GM18868 (cell line): ENCODE data around the gene PRICKLE2.

Experiments
- ATAC-seq: cut with Tn5 transposase; IDR thresholded peaks from one replicate; pipeline ENCODE4 v1.9.1; 2021; ENCODE audit warnings: mild to moderate bottlenecking, moderate library complexity; ENCODE audit not compliant: unreplicated experiment

The PRICKLE2 gene

GRCh38 chr3:64251019-64251418 lies 25.8 kb upstream of the PRICKLE2 start:
- no peak for ATAC-seq

DNA sequence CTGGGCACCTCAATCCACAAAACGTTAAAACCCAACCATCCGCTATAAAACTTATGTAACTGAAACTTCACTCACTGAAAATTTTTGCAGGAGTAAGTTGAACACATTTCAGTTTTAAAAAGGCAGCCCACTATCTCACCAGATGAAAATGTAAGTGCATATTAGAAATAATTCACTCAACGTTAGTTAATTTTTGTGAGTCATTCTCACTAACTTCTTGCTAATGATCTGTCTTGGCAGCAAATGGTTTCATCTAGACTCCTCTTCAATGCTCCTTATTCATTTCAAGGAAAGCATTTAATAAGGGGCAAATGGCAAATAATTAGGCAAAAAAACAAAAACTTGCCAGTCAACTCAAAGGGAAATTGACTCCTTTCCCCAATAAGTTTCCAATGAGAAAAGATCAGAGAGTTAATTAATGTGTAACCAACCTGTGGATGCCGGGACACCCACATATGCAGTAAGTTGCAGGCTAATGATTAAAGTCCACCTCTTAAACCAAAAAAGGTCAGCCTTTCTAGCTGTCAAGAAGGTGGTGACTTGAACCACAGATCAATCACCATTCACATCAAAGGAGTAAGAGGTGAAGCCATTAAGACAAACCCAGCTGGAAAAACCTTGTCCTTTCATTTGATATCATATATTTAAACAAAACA lies 22.9 kb upstream of the PRICKLE2 start:
- no peak for ATAC-seq

- ATAC-seq: peak; percentile 82
Measured at GRCh38 chr3:64244011-64244942, 19.0 kb upstream of the PRICKLE2 start.

GRCh38 chr3:64242435-64242834 lies 17.2 kb upstream of the PRICKLE2 start:
- ATAC-seq: no peak

GRCh38 chr3:64240959-64241358 lies 15.7 kb upstream of the PRICKLE2 start:
- ATAC-seq: no peak

GRCh38 chr3:64240396-64240795 lies 15.1 kb upstream of the PRICKLE2 start:
- ATAC-seq: no peak

GRCh38 chr3:64239841-64240240 lies 14.6 kb upstream of the PRICKLE2 start:
- ATAC-seq: no peak

GRCh38 chr3:64238971-64239667 lies 13.9 kb upstream of the PRICKLE2 start:
- no peak for ATAC-seq

GRCh38 chr3:64237083-64237482 lies 11.8 kb upstream of the PRICKLE2 start:
- ATAC-seq: no peak

DNA sequence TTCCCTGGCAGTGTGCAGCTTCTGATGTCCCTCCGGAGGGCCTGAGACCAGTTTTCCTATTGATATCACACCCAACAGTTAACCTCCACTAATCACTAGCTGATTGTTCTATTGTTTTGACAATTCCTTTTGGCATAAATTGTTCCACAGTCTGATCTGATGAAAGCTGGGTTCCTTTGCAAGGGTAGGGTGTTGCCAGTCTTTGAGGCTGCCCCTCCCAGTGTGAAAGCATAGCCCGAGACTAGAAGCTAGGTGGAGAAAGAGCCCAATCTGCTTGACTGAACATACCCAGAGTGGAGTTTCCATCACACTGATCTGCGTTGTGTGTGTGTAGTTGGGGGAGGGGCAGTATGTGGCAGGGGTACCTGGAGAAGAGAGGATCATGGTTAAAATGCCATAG lies 10.3 kb upstream of the PRICKLE2 start:
- ATAC-seq: no peak

- ATAC-seq: no peak
Measured at GRCh38 chr3:64234571-64234970, 9.3 kb upstream of the PRICKLE2 start.

DNA sequence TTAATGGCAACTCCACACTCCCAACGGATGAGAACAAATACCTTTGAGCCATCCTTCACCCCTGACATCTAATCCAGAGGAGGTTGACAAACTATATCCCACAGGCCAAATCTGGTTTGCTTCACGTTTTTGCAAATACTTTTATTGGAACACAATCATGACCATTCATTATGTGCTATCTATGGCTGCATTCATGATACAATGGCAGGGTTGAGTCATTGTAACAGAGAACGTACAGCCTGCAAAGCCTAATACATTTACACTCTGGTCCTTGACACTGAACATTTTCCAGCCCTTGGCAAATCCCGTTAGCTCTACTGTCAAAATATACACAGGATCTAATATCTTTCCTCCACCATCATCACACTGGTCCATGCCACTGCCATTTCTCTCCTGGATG lies 7.6 kb upstream of the PRICKLE2 start:
- ATAC-seq: no peak

DNA sequence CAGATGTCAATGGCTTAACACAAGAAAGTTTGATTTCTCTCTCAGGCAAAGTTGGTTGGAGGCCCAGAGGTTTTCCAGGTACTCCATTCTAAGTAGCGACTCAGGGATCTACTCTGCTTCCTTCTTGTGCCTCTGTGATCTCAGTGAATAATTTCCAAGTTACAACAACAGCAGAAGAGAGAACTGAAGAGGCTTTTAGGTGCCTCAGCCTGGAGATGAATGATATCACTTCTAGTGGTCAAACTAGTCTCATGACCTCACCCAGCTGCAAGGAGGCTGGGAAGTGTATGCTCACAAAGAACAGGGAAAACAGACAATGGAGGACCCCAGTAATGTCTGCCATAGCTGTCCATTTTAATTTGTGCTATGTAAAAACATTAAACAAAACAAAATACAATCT lies 4.6 kb upstream of the PRICKLE2 start:
- ATAC-seq: no peak

DNA sequence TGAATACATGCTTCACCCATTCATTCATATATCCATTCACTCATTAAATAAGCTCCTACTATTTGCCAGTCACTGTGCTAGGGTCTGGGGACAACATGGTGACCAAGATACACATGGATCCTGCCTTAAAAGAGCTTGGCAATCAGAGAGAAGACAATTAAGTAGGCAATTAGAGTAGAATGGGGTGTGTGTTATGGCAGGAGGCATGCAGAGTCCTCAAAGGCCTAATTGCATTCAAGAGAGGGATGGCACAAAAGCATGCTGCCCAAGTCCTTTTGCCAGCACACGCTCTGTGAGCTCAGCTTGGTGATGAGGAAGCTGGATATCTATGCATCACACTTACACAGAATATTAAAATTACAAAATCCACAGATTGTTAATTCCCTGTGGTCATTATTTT lies 2.8 kb upstream of the PRICKLE2 start:
- ATAC-seq: no peak

GRCh38 chr3:64226730-64227129 lies 1.5 kb upstream of the PRICKLE2 start:
- no peak for ATAC-seq

DNA sequence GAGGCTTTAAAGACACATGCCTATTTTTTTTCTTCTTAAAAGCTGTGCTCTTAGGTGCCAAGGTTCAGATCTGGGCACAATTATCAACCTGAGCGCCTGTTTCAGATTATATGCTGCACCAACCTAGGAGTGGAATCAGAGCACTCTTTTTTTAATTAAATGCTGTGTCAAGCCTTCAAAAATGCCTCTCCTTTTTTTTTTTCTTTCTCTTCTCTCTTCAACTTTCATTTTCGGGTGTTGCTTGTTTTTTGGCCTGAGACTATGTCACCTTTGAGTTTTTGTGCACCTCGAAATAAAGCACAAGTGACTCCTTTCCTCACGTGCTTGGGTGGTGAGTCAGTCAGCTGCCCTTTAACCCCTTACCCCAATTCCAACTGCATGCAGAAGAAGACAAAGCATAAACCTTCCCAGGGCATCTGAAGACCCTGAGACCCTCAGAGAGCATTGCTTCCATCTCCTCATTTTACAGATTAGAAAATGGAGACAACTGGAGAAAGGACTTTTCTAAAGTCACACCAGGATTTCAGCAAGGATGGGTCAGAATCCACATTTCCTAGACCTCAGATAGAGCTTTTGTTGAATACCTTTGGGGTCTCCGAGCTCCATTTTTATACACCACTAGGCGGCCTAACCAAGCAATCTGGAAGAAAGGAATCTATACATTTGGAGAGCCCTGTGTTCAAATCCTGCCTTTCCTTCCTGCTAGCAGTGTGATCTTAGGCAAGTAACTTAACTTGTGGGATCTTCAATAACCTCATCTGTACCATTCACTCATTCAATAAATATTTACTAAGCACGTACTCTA lies 631 bp upstream of the PRICKLE2 start:
- ATAC-seq: peak; percentile 21

- ATAC-seq: peak; percentile 35
Measured at GRCh38 chr3:64223791-64224745, 1.2 kb downstream of the PRICKLE2 start.

- no peak for ATAC-seq
Measured at GRCh38 chr3:64222501-64223111, 2.7 kb downstream of the PRICKLE2 start.

DNA sequence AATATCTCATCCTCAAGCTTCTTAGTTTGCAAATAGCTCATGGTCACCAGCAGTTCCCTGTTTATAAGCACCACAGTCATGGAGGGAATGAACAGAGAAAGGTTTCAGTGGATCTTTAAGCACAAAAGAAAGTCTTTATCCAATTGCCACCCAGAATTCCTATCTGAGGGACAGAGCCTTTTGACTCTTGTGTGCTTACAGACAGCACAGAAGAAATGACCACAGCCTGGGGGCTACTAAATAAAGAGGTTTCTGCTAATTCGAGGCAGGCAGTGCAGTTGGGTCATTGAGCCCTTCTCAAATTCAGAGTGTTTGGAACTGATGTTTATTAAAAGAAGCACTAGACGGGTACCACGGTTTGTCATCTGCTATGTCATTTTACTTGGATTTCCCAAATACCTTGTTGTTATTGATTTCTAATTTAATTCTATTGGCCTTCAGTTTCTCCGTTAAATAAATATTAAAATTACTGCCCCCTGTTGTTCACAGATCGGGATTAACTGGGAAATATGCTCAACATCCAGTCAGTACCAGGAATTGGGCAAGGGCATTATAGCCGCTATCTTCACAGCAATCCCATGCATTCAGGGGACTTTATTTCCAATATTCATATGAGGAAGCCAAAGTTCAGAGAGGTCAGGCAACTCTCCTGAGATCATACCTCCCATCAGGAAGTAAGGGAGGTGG lies 3.6 kb downstream of the PRICKLE2 start:
- ATAC-seq: no peak
